Mucosa of descending colon (tissue), 3 donors: Measurements from ENCODE around the gene PRSS3. TPM values are rescaled to one million over a fixed set of nuclear protein-coding genes. Genes with fewer than 3 reads are reported as not detected.
"Not testable (repeated sequence)": the region's sequence is repeated elsewhere in the genome, so short reads cannot be mapped to it uniquely, and the experiment has no call there.

Source experiments
- ATAC-seq: fragments of 200-7000 bp; cut with Tn5 transposase; one replicate; pipeline ENCODE4 v1.9.1; 2020; ENCODE audit warnings: mild to moderate bottlenecking, moderate library complexity
- DNase-seq, 3 donors: peaks; one replicate each; pipeline ENCODE4 v3.0.0-alpha.2; 2020
- H3K36me3 ChIP-seq: fragments of 200-600 bp; one replicate; pipeline ENCODE4 v1.8.0; 2021; ENCODE audit warnings: low read depth, mild to moderate bottlenecking
- H3K4me1 ChIP-seq: fragments of 200-600 bp; one replicate; pipeline ENCODE4 v1.8.0; 2021; ENCODE audit warnings: low read depth, mild to moderate bottlenecking
- H3K4me3 ChIP-seq: fragments of 200-600 bp; one replicate; pipeline ENCODE4 v1.8.0; 2021; ENCODE audit warnings: mild to moderate bottlenecking
- H3K9me3 ChIP-seq: fragments of 200-600 bp; one replicate; pipeline ENCODE4 v1.8.0; 2021; ENCODE audit warnings: mild to moderate bottlenecking
- intact Hi-C, 2 donors: fragments of 100-400 bp; cut with DNase I in 1 of 2; cut with micrococcal nuclease in 1 of 2; formaldehyde crosslinking; loops; one replicate each; pipeline versions ENCODE4 v1.11.0 to v1.11.1; 2022; cut with DNase I, micrococcal nuclease
- total RNA-seq, 3 donors: library from RNA; stranded (reverse); fragmentation: NEBNext Ultra II Directional in 2 of 3; extraction: Animal tissue kit (Norgen Biotek cat#: 25700) in 2 of 3; gene quantifications; one replicate each; pipeline versions ENCODE4 v1.2.1 to v1.2.4, GENCODE V29; 2021 to 2023
- TF ChIP-seq, protein P1 (sequence below): fragments of 200-600 bp; IDR thresholded peaks from one replicate; pipeline ENCODE4 v1.8.0; 2022; ENCODE audit warnings: antibody characterized with exemption, mild to moderate bottlenecking
- donor health status: DM: no; HTN: no; CAD: no; lungs with moderate emphysema.
- donor health status: DM: no; HTN: no; CAD: no.
- donor health status: DM: no; HTN: yes; CAD: no.

PRSS3 gene
- total RNA-seq, 3 donors from 2014 or later, result 107 to 326 (median 174) TPM

DNA sequence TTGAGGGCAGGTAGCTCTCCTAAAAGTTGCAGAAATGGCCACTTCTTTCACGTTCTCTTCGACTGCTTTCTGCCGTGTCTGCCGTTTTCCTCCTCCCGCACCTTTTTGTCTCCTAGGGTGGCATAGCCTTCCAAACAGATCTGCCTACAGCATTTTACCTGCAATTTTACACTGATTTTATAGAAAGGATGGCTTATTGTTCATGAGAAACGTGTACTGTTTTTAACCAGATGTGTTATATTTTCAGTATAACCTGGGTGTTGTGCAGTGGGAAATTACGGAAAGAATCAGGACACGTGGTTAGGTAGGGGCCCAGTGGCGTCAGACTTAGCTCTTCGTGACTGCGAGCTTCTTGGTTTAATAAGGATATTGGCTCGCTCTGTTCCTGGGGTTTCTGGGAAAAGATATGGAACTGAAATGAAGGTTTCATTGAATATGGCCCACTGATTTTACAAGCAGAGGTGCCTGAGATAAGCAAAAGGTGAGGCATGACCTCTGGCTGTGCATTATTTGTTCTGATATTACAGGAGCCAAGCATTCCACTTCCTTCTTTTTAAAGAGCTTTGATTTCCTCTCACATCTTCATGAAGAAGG, 43.7 kb upstream of the PRSS3 start:
- intact Hi-C loops, result no loop called here
- Histone ChIP-seq H3K9me3 (no peaks in the 10 kb centered on the region), H3K4me1 (peaks cover 10% of the 10 kb centered on the region), H3K4me3 (peak overlapping the region; percentile 56), H3K36me3 (no peaks in the 10 kb centered on the region)
- ATAC-seq (peak; percentile 68), DNase-seq (peak in 1 of 3 donors; percentile 72)
- TF ChIP-seq, protein P1, sequence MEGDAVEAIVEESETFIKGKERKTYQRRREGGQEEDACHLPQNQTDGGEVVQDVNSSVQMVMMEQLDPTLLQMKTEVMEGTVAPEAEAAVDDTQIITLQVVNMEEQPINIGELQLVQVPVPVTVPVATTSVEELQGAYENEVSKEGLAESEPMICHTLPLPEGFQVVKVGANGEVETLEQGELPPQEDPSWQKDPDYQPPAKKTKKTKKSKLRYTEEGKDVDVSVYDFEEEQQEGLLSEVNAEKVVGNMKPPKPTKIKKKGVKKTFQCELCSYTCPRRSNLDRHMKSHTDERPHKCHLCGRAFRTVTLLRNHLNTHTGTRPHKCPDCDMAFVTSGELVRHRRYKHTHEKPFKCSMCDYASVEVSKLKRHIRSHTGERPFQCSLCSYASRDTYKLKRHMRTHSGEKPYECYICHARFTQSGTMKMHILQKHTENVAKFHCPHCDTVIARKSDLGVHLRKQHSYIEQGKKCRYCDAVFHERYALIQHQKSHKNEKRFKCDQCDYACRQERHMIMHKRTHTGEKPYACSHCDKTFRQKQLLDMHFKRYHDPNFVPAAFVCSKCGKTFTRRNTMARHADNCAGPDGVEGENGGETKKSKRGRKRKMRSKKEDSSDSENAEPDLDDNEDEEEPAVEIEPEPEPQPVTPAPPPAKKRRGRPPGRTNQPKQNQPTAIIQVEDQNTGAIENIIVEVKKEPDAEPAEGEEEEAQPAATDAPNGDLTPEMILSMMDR, result no peak

DNA sequence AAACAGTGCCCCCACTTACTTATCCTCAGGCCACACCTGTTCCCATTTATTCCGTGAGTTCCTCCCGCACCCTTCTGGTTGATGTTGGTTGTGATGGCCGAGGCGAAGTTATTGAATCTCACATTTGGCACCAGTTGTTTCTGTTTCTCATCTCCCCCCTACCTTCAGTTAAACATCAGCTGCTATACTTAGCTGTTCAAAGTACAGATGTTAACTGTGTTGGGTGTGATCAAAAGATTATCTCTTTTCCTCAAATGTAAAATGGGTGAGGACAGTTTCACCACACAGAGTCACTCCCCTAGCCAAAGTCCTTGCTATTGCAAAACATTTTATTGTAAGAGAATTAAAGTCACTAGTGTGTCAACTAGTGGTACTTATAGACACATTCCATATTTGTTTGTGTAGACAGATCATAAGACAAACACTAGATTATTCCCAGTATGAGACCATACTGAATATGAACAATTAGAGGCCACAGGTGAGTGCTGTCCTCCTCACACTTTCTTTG, 43.2 kb upstream of the PRSS3 start:
- peak; percentile 86 for ATAC-seq
- no peaks in the 10 kb centered on the region for H3K9me3 ChIP-seq
- DNase-seq, result peak in 2 of 3 donors; percentile 49 to 54
- H3K36me3 ChIP-seq, result no peaks in the 10 kb centered on the region
- TF ChIP-seq, protein P1, result no peak
- H3K4me3 ChIP-seq, result no peak overlapping the region
- H3K4me1 ChIP-seq, result peaks cover 10% of the 10 kb centered on the region
- intact Hi-C loops, result no loop called here

DNA sequence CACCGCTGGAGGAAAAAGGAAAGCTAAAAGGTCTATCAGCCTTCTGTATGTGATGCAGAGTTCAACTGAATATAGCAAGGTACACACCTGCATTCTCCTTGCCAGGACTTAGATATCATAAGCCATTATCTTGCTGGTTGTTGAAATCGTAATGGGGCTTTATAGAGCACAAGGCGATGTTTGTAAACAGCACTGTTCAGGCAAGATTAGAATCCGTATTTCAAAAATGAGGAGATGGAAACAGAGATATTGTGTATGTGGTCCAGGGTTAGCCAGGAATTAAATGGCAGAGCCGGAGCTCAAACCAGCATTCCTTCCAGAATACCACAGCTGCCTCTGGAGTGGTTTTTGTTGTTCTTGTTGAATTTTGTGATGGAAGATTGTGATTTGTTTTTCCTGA, 42.6 kb upstream of the PRSS3 start:
- H3K9me3 ChIP-seq, ATAC-seq, DNase-seq, H3K4me3 ChIP-seq, intact Hi-C loops, H3K4me1 ChIP-seq, H3K36me3 ChIP-seq: not testable (repeated sequence)

DNA sequence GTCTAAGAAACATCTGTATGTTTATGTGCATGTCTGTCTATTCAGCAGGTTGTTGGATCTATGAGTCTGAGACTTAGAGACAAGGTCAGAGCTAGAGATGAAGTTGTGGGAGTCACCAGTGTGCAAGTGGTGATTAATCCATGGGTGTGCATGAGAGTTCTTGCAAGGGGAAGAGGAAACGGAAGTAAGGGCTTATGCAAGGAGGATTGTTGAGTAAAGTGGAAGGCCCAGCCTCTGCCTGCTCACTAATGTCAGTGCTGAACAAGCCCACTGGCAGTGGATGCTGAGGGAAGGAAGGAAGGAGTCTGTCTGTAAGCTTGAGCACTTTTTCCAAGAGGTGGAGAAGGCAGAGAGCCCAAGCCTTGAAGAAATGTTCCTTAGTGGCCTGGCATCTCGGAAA, 35.7 kb upstream of the PRSS3 start:
- H3K4me3 ChIP-seq, H3K4me1 ChIP-seq, H3K9me3 ChIP-seq, DNase-seq, intact Hi-C loops, H3K36me3 ChIP-seq: not testable (repeated sequence)
- peak; percentile 75 for ATAC-seq

DNA sequence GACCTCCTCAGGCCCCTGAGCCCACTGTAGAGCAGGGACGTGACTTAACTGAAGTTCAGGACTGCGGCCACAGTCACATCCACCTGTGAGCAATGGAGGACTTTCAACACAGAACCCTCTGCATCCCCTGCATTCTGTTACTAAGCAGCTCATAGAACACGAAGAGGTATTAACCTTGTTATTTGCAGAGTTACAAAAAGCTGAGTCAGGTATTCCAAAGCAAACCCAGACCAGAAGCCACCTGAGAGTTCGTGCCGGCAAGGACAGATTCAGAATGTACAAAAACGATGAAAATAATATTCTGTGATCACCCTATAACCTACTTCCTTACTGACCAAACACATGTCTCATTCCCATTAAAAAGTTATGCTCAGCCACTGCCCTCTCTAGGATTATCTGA, 33.0 kb upstream of the PRSS3 start:
- no peak for ATAC-seq
- Histone ChIP-seq H3K9me3 (no peaks in the 10 kb centered on the region), H3K4me1 (no peaks in the 10 kb centered on the region), H3K4me3 (no peak overlapping the region), H3K36me3 (no peaks in the 10 kb centered on the region)
- TF ChIP-seq, protein P1, result no peak
- no peak for DNase-seq
- intact Hi-C loops, result no loop called here

DNA sequence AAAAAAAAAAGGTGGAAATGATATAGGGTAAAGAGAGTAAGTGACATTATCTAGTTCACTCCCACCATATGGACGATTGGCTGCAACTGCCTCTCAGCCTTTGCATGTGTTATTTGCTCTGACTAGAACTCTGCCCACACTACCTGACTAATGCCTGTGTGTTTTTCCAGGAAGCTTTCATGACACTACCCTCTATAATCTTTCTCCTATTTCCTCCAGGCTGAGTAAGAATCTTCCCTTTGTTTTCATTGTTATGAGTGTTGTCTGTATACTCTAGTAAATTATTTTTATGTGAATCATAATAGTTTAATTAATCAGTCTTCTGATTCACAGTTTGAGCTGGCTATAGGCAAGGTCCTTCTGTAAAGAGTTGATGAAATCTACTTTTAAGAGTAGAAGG, 31.7 kb upstream of the PRSS3 start:
- H3K36me3 ChIP-seq, H3K4me3 ChIP-seq, H3K9me3 ChIP-seq, DNase-seq, H3K4me1 ChIP-seq, intact Hi-C loops: not testable (repeated sequence)
- peak; percentile 86 for ATAC-seq

DNA sequence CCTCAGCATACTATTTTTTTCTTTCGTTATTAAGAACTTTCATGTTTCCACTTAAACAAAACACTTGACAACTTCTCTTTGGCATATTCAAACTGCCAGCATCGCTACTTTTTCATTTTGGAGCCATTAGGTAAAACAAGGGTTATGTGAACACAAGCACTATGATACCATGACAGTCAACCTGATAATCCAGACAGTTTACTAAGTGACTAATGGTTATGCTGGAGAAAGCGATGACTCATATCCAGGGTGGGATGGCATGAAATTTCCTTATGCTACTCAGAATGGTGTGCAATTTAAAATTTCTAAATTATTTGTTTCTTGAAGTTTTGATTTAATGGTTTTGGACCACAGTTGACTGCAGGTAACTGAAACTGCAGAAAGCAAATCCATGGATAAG, 29.9 kb upstream of the PRSS3 start:
- Histone ChIP-seq H3K36me3 (no peaks in the 10 kb centered on the region), H3K9me3 (no peaks in the 10 kb centered on the region), H3K4me1 (no peaks in the 10 kb centered on the region), H3K4me3 (no peak overlapping the region)
- DNase-seq (no peak), ATAC-seq (no peak)
- TF ChIP-seq, protein P1, result no peak
- intact Hi-C loops, result no loop called here

DNA sequence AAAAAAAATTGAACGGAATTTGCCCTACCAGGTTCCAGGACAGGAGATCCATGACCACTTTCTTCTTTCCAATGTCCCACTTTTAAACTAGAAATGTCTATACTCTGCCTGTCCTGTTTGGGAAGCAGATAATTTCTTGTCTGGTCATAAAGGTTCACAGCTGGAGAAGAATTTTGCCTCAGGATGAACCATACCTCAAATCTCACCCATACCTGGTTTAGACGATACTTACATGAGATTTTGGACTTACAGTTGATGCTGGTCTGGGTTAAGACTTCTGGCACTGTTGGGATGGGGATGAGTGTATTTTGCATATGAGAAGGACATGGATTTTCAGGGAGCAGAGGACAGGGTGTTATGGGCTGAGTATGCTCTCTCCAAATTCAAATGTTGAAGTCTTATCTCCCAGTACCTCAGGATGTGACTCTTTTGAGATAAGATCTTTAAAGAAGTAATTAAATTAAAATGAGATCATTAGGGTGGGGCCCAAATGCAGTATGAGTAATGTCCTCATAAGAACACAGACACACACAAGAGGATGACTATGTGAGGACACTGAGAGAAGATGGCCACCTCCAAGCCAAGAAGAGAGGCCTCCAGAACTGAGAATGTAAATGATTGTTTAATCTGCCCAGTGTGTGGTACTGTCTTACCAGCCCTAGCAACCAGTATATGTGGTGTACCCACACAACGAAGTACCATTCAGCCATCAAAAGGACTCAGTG, 25.0 kb upstream of the PRSS3 start:
- H3K9me3 ChIP-seq, H3K36me3 ChIP-seq, DNase-seq, H3K4me1 ChIP-seq, H3K4me3 ChIP-seq, intact Hi-C loops: not testable (repeated sequence)
- ATAC-seq, result peak; percentile 75

DNA sequence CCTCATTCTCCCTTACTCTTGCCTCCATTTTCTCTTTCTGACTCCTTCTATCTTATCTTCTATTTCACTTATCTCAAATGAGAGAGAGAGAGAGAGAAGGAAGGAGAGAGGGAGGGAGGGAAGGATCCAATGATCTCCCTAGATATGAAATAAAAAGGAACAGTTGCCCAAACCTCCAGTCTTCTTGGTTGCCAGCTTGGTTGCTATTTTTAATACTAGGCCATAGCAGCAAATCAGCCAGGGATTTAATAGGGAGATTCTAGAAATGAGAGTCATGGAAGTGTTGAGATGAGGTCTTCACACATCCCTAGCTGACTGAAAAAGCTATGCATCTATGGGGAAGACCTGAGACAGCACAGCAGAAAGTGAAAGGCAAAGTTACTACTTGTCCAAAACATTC, 22.2 kb upstream of the PRSS3 start:
- H3K9me3 ChIP-seq, H3K4me1 ChIP-seq, intact Hi-C loops, DNase-seq, H3K4me3 ChIP-seq, H3K36me3 ChIP-seq, ATAC-seq: not testable (repeated sequence)

DNA sequence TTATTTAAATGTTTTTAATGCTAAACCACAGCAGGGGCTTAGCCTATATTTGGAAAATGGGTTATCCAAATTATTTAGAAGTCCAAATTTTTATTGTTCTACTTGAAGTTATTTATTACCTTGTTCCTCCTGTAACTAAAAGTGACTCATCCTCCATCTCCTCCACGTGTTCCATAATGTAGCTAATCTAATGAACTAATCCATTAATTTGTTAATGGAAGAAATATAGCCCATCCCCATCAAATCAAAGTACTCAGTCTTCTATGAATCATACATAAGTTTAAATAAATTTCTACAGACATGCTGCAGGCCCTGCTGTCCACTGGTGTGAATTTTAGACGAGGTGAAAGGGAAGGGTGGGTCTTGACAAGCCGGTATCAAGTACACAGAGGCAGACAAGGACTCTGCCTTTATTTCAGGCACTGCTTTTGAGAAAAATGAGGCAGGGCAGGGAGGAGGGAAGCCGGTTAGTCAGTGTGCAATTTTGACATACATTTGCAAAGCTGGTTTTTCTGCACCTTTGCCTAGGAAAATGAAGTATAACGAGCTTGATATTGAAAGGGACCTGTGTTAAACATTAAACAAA, 21.2 kb upstream of the PRSS3 start:
- peak; percentile 62 for ATAC-seq
- H3K36me3 ChIP-seq, H3K9me3 ChIP-seq, intact Hi-C loops, H3K4me1 ChIP-seq, H3K4me3 ChIP-seq: not testable (repeated sequence)
- DNase-seq, result peak in 1 of 3 donors; percentile 25
